Epidermal melanocyte (primary cell): ENCODE results near the gene APCDD1L.
"Not testable (repeated sequence)": the region's sequence is repeated elsewhere in the genome, so short reads cannot be mapped to it uniquely, and the experiment has no call there.

Source experiments
- DNase-seq: peaks from one replicate; pipeline ENCODE4 v3.0.0; 2011; ENCODE audit warnings: low spot score; ENCODE audit not compliant: insufficient read length

Gene APCDD1L

GRCh38 chr20:58418949-58419748 is 96.0 kb downstream of the APCDD1L start:
- DNase-seq, result no peak

- no peak for DNase-seq
These were observed 97.8 kb downstream of the APCDD1L start for GRCh38 chr20:58417438-58417837.

GRCh38 chr20:58416835-58417234 is 98.4 kb downstream of the APCDD1L start:
- DNase-seq, result no peak

GRCh38 chr20:58416057-58416456 is 99.1 kb downstream of the APCDD1L start:
- DNase-seq, result no peak

GRCh38 chr20:58414786-58415185 is 100.4 kb downstream of the APCDD1L start:
- not testable (repeated sequence) for DNase-seq

- not testable (repeated sequence) for DNase-seq
These were observed 101.0 kb downstream of the APCDD1L start for GRCh38 chr20:58414216-58414615.
